Cardiac septum (tissue), 1 donor: ENCODE measurements around the gene SMR3A. TPM values are rescaled to one million over a fixed set of nuclear protein-coding genes. Genes with fewer than 3 reads are reported as not detected.

Experiments
- DNase-seq: peaks from one replicate; pipeline ENCODE4 v3.0.0-alpha.2; 2020; ENCODE audit warnings: low spot score
- intact Hi-C: fragments of 100-400 bp; cut with DNase I; formaldehyde crosslinking; loops from one replicate; pipeline ENCODE4 v1.14.0; 2022
- long read RNA-seq: library from polyadenylated mRNA; unstranded; transcript quantifications from one replicate; pipeline ENCODE4 v2.0.0, GENCODE V29; 2021
- total RNA-seq: library from RNA; stranded (reverse); fragmentation: NEBNext Ultra II Directional; extraction: Animal tissue kit (Norgen Biotek cat#: 25700); gene quantifications from one replicate; pipeline ENCODE4 v1.2.1, GENCODE V29; 2021
- donor health status: DM: no; HTN: no; CAD: no.

The SMR3A gene
- not detected for total RNA-seq
- long read RNA-seq: 0 reads

DNA sequence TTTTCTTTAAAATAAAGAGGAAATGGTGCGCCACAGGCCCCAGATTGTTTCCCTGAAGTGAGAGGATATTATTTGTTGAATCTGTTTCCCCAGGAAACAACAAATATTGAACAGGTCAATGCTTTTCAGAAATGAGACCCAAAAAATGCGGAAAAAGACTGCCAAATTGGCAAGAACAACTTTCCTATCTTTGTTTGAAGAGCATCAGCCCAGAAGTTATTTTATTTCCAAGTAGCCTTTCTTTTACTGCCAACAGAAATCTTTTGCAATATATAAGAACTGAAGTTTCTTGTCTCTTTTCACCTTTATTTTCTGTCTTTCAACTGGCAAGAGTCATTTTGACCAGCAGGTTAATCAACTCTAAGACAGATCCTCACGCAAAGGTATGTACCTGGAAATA lies at the start of gene SMR3A:
Gene SMR3A (plus strand): TSS at position 301 of the 400 bp plus-strand sequence. CDS start 1,356 bp downstream, outside the sequence.
- DNase-seq: no peak
- intact Hi-C loops: no loop called here

DNA sequence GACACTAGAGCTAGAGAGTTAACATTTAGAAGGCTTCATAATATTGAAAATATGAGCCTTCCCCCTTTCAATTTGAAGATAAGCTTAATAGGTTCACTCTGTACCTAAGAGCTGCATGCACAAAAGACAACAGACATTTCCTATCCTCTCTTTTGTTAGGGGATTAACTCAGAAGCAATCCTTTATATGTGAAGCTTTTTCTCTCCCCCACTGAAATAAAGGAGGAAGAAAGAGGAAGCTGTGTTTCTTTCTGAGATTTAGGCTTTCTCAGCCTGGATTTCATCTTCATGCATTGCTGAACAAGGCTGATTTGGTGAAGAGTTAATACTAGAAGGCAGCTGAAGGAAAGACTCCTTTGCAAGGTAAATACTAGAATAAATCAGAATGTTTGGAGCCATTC lies 46.8 kb upstream of the SMR3A start:
- DNase-seq: no peak
- intact Hi-C loops: no loop called here

DNA sequence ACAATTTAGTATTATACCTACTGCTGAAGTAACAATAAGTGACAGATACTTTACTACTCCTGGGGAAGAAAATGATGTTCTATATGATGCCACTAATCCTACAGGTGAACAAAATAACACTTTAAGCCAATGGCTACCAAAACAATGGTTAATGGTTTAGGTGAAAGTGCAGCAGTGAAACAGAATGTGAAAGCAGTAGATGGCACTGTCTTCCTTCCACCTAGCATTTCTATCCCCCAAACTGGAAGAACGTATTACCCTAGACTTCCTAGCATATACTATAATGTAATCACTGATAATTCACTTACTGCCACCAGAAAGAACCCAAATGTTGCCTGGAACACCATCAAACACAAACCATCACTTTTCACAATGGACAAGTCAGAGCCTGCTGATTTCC lies 44.6 kb upstream of the SMR3A start:
- intact Hi-C loops: no loop called here
- DNase-seq: no peak

DNA sequence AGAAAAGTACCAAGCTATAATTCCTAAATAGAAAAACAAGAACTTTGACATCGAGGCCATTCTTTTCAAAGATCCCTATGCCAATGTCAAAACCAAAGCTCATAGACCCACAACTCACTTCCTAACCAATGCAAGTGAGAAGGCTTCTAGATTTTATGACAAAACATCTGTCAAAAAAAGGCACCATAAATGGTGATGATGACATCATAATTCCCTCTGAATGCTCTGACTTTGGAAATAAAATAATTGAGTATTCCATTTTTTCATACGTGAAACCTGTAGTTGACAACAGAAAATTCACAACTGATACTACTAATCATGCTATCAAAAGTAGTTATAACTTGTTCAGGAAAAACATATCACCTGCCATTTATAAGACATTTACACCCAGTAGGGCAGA lies 34.5 kb upstream of the SMR3A start:
- no peak for DNase-seq

DNA sequence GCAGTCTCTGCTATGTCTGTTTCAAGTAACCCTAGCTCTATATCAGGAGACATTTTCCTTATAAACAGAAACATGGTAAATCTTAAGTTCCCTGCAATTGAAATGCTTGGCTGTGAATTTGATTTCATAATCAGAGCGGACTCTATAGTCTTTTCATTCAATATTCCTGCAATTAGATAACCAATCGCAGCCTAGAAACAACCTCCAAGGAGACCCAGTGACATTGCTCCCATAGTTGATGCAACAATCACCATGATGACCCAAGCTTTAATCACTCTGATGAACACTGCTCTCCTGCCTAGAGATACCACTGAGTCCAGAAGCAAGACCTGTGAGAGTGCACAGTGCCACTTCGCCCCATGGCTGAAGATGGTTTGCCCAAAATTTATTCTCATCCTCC lies 25.9 kb upstream of the SMR3A start, which contains the start of gene CABS1:
Gene CABS1 (plus strand): TSS at position 301 of the 400 bp plus-strand sequence. CDS start 59 bp downstream, at position 360.
- intact Hi-C loops: no loop called here

More for the DNA sequence above, 34.5 kb upstream of the SMR3A start:
- intact Hi-C loops: no loop called here

DNA sequence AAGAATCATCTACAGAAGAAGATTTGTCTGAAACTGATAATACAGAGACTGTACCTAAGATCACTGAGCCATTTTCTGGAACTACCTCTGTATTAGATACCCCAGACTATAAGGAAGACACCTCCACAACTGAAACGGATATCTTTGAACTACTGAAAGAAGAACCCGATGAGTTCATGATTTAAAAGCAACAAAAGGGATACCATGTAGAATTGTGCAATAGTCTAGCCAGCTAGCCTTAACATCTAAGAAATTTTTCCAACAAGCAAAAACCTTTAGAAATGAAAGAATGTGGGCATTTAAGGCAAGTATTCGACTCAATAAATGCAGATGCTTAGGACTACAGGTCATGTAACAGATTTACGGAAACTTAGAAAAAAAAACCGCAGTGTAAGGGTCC lies 24.5 kb upstream of the SMR3A start:
- no peak for DNase-seq
- intact Hi-C loops: no loop called here

More for the DNA sequence above, 25.9 kb upstream of the SMR3A start, which contains the start of gene CABS1:
- no peak for DNase-seq

DNA sequence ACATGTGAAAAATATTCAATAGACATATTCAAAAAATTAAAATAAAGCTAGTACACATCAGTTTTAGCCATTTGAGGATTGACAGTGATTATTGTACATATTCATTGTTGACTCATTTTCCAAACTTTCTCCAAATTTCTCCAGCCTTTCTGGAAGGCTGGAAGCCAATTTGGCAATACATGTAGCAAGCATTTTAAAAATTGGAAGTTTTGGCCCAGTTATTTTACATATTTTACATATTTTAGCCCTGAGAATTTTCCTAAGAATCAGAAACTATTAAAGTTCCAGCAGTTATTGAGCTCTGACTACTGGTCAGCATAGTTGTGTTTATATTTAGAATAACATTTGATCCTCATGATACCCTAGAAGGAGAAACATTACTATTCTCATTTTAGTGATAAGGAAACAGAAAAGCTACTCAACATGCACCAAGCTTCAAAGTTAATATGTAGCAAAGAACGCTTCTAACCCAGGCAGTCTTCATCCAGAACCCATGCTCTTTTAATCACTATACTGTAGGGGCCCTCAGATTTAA lies 22.6 kb upstream of the SMR3A start:
- no peak for DNase-seq
- intact Hi-C loops: no loop called here

DNA sequence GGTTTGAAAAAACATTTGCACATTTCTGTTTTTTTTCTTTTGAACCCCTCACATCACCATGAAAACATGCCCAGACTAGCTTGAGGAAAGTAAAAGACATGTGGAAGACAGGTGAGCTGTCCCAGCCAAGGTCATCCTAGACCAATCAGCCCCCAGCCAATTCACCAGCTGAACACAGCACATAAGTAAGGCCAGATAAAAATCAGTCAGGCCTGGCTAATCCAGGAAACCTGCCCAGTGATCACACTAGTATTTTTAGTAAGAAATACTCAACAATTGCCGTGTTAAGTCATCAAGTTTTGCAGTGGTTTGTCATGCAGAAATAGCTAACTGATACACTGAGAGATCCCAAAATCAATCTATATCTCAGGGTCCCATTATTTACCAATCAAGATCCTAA lies 4.4 kb upstream of the SMR3A start:
- intact Hi-C loops: no loop called here
- DNase-seq: no peak

DNA sequence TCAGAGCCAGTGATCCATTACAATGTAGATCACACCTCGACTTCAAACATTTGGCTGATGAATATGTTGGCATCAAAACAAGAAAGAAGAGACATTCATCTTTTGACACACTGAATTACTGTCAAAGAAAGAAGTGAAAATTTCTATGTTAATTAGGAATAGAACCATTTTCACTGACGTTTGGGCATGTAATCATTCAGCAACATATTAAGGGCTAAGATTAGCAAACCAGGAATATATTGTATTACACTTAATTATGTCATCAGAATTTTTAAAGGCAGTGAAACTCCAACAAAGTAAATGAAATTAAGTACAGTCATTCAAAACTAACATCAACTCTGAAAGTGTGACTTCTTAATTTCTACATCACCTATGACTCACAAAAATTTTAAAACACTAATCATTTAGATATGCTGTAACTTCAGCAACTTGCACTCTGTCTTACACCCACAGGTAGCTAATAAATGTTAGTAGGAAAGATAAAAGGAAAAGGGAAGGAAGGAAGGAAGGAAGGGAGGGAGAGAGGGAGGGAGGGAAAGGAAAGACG lies 1.4 kb upstream of the SMR3A start:
- intact Hi-C loops: no loop called here

DNA sequence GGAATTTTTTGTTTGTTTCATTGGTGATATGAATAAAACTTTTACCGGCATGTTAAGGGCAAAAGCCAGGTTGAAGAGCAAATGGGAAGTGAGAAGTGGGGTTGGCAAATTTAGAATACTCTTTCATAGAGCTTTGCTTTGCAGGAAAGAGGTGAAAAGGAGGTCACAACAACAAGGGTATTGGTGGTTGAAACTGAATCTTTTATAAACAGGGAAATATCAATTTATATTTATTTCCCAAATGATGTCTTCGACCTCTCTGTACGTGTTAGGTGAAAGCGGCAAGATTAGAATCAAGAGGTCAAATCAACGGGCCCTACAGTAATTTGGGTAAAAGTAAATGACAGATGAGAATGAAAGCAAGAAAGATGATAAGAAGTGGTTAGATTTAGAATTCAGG lies 3.4 kb downstream of the SMR3A start:
- no peak for DNase-seq
- intact Hi-C loops: no loop called here

More for the DNA sequence above, 1.4 kb upstream of the SMR3A start:
- DNase-seq: no peak

DNA sequence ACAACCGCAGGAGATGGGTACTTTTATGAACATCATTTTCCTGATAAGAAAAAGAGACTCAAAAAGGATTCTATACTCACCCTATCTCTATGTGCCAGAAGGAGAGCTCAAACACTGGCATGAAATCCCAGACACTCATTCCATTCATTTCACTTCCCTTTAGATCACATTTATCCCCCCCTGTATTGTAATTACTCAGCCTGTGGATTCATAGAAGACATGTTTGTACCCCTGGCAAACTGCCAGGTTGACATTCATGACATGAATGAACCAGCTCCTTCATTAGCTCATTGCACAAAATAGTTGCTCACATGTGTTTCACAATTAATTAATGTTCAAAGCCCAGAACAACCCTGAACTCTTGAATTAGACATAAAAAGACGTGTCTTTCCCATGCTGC lies 4.9 kb downstream of the SMR3A start:
- intact Hi-C loops: no loop called here
- DNase-seq: no peak

DNA sequence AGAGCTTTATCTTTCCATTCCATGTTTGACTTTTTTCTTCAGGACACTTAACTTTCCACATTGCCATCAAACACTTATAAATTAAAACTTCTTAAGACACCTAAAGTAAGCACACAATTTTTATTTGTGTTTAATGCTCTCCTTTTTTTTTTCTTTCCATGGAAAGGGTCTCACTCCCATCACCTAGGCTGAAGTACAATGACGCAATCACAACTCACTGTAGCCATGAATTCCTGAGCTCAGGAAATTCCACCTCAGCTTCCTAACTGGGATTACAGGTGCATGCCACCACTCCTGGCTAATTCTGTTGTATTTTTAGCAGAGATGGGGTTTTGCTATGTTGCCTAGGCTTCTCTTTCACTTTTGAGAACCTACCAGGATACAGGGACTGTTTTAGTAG lies 7.3 kb downstream of the SMR3A start:
- intact Hi-C loops: no loop called here
- DNase-seq: no peak

DNA sequence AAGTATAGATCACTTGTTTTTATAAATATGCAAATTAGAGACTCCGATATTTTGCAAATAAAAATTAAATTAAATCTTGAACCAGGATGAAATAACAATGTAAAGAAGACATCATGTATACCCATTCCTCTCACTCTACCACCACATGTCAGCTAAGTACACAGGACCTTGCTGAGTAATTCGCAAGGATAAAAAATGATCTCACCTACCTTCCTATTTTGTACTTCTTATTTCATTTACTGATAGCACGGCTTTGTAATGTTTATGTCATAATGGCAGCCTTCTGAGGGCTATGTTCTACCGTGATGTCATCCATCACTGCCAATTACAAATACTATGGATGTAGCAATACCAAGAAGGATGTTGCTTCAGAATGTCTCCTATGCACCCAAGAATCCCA lies 11.4 kb downstream of the SMR3A start:
- DNase-seq: no peak
- intact Hi-C loops: no loop called here

DNA sequence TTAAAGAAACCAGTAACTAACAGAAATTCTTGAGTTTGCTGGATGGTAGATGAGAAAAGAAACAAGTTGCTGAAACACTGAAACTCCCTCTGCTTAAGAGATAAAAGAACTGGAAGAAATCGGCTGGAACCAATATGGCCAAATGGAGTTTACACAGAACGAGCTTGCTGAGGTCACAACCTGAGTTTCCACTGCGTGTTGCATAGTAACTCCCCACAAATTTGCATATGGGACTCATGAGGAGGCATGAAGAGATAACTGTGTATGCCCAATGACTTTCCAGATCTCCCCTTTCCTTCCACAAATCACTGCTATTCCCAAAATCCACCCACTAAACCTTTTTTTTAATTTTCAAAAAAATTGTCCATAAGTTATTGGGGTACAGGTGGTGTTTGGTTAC lies 12.2 kb downstream of the SMR3A start:
- no peak for DNase-seq
- intact Hi-C loops: no loop called here

DNA sequence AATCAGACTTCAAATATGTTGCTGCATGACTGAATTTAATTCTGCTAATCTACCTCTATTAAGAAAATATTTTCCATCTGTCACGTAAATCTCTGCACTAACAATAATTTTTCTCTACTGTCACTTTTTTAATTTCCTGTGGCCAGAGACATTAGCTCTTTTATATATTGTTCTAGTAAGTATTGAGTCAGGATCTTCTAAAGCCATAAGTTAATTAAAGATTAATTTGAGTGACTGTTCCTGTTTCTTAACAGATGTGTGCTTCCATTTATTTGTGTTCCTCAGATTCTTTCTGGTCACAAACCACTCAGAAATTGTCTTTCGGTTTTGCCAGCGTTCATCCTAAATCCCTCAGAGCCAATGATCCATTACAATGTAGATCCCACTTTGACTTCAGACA lies 20.0 kb downstream of the SMR3A start:
- DNase-seq: no peak
- intact Hi-C loops: no loop called here

DNA sequence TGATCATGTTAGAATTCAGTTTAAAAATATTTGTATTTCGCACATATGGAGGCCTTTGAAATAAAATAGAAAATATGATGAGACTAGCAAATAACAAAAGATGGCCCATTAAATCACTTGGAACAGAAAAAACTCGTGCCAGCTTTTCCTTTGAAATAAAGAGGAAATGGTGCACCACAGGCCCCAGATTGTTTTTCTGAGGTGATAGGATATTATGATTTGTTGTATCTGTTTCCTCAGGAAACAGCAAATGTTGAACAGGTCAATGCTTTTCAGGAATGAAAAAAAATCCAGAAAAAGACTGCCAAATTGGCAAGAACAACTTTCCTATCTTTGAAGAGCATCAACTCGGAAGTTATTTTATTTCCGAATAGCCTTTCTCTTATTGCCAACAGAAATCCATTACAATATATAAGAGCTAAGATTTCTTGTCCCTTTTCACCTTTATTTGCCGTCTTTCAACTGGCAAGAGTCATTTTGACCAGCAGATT lies 22.2 kb downstream of the SMR3A start, which contains the start of gene SMR3B:
Gene SMR3B (plus strand): TSS at position 441 of the 491 bp plus-strand sequence. CDS start 1,380 bp downstream, outside the sequence.
- no peak for DNase-seq
- intact Hi-C loops: no loop called here

DNA sequence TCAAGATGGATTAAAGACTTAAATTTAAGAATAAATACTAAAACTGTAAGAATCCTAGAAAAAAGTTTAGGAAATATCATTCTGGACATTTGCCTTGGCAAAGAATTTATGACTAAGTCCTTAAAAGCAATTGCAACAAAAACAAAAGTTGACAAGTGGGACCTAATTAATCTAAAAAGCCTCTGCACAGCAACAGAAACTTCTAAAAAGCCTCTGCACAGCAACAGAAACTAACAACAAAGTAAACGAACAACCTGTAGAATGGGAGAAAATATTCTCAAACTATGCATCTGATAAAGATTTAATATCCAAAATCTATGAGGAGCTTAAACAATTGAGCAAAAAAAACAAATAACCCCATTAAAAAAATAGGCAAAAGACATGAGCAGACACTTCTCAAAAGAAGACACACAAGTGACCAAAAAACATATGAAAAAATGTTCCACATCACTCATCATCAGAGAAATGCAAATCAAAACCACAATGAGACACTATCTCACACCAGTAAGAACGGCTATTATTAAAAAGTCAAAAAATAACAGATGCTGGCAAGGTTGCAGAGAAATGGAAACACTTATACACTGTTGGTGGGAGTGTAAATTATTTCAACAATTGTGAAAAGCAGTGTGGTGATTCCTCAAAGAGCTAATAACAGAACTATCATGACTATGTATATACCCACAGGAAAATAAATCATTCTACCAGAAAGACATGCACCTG lies 31.7 kb downstream of the SMR3A start:
- intact Hi-C loops: no loop called here

DNA sequence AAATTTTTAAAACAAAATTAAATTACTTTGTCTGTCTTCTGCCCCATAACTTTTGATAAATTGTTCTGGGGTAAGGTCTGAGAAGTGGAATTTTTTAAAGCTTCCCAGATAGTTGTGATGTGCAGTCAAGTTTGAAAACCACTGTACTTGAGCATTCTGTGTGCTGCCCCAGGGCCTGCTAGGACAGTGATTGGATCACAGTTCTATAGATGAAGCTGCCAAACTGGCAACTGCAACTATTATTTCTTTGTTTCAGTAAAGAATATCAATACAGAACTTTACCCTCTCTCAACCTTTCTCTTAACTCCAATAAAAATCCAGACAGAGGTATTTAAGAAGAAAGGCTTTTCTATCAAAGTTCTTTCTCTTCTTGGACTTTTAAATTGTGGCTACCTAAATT lies 37.0 kb downstream of the SMR3A start, which contains the start of gene OPRPN:
Gene OPRPN (plus strand): TSS at position 361 of the 400 bp plus-strand sequence. CDS start 1,346 bp downstream, outside the sequence.
- intact Hi-C loops: no loop called here
- no peak for DNase-seq

More for the DNA sequence above, 31.7 kb downstream of the SMR3A start:
- no peak for DNase-seq

DNA sequence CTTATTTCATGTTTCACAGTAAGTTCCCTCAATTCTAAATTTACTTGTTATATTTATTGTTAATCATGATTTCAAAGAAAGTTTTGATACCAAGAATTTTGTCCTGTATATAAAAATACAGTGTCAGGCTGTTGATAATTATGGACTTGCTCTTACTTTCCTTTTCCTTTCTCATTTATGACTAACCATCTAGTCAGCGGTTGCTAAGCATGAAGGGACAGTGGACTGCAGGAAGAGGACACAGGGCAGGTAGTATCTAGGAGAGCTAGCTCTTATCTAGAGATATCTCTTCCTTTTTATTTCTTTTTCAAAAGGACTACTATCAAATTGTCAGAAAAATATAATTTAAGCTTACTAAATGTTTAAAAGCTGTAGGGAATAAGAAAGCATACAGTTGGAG lies 38.8 kb downstream of the SMR3A start:
- intact Hi-C loops: no loop called here
- no peak for DNase-seq

DNA sequence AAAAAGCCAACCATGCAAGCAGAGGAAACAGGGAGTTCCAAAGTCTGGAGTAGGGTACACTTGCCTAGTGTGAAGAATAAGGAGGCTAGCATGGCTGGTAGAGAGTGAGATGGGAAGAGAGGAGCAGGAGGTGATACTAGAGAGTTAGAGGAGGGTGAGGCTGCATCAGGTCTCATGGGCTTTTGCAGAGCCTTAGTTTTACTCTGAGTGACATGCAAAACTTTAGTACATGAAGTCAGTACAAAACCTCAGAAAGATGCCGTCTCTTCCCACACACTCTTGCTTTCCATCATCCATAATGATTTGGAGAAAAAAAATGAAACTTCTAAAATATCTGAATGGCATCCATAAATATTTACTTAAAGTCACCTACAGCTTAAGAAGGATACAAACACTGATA lies 42.2 kb downstream of the SMR3A start:
- no peak for DNase-seq
- intact Hi-C loops: no loop called here

DNA sequence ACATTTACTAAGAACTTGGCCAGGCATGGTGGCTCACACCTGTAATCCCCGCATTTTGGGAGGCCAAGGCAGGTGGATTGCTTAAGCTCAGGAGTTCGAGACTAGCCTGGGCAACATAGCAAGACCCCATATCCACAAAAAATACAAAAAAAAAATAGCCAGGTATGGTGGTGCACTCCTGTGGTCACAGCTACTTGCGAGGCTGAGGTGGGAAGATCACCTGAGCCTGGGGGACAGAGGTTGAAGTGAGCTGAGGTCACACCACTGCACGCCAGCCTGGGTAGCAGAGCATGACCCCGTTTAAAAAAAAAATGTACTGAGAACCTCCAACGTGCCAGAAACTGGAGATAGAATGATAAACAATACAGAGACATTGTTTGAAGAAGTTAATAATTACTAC lies 45.2 kb downstream of the SMR3A start:
- intact Hi-C loops: no loop called here

More for the DNA sequence above, 45.2 kb downstream of the SMR3A start:
- DNase-seq: no peak
